Measurements from ENCODE around the gene GREB1. TPM values are rescaled to one million over a fixed set of nuclear protein-coding genes. Genes with fewer than 3 reads are reported as not detected.
A peak's percentile ranks its signal among the peaks of the same experiment; 100 is the strongest.

GREB1 gene
- total and polyA plus RNA-seq, 2 of the 13 experiments (the other 11 are each of a cell fraction or from before 2014, with no cell fraction given): 31.3 to 61.2 TPM

- TF ChIP-seq ZFYVE20 (CRISPR knock-in tag; IDR thresholded peaks at IDR 0.05; ENCODE audit: borderline replicate concordance, low read depth) (no peak), ZNF30 (CRISPR knock-in tag; IDR thresholded peaks at IDR 0.05) (no peak), PRDM10 (CRISPR knock-in tag; IDR thresholded peaks at IDR 0.05; ENCODE audit: low read depth) (peak; percentile 80), HOXA5 (CRISPR knock-in tag; IDR thresholded peaks at IDR 0.05) (0 out of 2 replicates have a peak, but pooled peaks have one; percentile 41), ZMAT5 (CRISPR knock-in tag; IDR thresholded peaks at IDR 0.05; ENCODE audit: borderline replicate concordance, low read depth) (no peak), ZNF800 (CRISPR knock-in tag; IDR thresholded peaks at IDR 0.05) (peak; percentile 82), HMGA1 (CRISPR knock-in tag; conservative IDR thresholded peaks at IDR 0.05) (no peak), NCOA5 (CRISPR knock-in tag; IDR thresholded peaks at IDR 0.05) (no peak), ZSCAN30 (CRISPR knock-in tag; IDR thresholded peaks at IDR 0.05) (no peak), ZNF441 (CRISPR knock-in tag; IDR thresholded peaks at IDR 0.05; ENCODE audit: borderline replicate concordance) (no peak), NFIB (CRISPR knock-in tag; IDR thresholded peaks at IDR 0.05; ENCODE audit: borderline replicate concordance) (no peak), TCF7L2 (IDR thresholded peaks at IDR 0.05; ENCODE audit: low read depth, low read length) (no peak), TERF1 (CRISPR knock-in tag; IDR thresholded peaks at IDR 0.05) (no peak), MTA1 (CRISPR knock-in tag; IDR thresholded peaks at IDR 0.05; ENCODE audit: borderline replicate concordance) (peak; percentile 81), PBX2 (CRISPR knock-in tag; IDR thresholded peaks at IDR 0.05) (no peak), IRF1 (CRISPR knock-in tag; IDR thresholded peaks at IDR 0.05; ENCODE audit: low read depth) (no peak), NAIF1 (CRISPR knock-in tag; IDR thresholded peaks at IDR 0.05; ENCODE audit: borderline replicate concordance) (no peak)
Observed at GRCh38 chr2:11539317-11540147, 5.7 kb downstream of the GREB1 start (continued).

Measured in HepG2 (cell line).